ENCODE results near the gene PRIMPOL.
"Not testable (repeated sequence)": the region's sequence is repeated elsewhere in the genome, so short reads cannot be mapped to it uniquely, and the experiment has no call there.

Gene PRIMPOL

GRCh38 chr4:184649026-184649970, at the start of gene PRIMPOL, which contains the start of gene CASP3:
Gene PRIMPOL, plus strand, starts transcription at chr4:184649738. Its CDS starts 7,403 bp downstream, at chr4:184657141.
Gene CASP3, minus strand, starts transcription at chr4:184649447. Its CDS starts 10,994 bp downstream, at chr4:184638453.
- peak; percentile 75 for DNase-seq

GRCh38 chr4:184600982-184601381, 48.6 kb upstream of the PRIMPOL start:
- DNase-seq: not testable (repeated sequence)

- not testable (repeated sequence) for DNase-seq
Observed at GRCh38 chr4:184602857-184603256, 46.7 kb upstream of the PRIMPOL start.

- DNase-seq: not testable (repeated sequence)
Observed at GRCh38 chr4:184607429-184607828, 42.1 kb upstream of the PRIMPOL start.

- DNase-seq: no peak
Observed at GRCh38 chr4:184612074-184612473, 37.5 kb upstream of the PRIMPOL start.

GRCh38 chr4:184613405-184613804, 36.1 kb upstream of the PRIMPOL start:
- DNase-seq: no peak

- no peak for DNase-seq
Observed at GRCh38 chr4:184614509-184614908, 35.0 kb upstream of the PRIMPOL start.

GRCh38 chr4:184616168-184616567, 33.4 kb upstream of the PRIMPOL start:
- DNase-seq: not testable (repeated sequence)

GRCh38 chr4:184616633-184617551, 32.6 kb upstream of the PRIMPOL start:
- DNase-seq: no peak

- no peak for DNase-seq
Observed at GRCh38 chr4:184617600-184618196, 31.8 kb upstream of the PRIMPOL start.

GRCh38 chr4:184620212-184620867, 29.2 kb upstream of the PRIMPOL start:
- no peak for DNase-seq

GRCh38 chr4:184621518-184621917, 28.0 kb upstream of the PRIMPOL start:
- DNase-seq: no peak

GRCh38 chr4:184624504-184624903, 25.0 kb upstream of the PRIMPOL start:
- not testable (repeated sequence) for DNase-seq

GRCh38 chr4:184624972-184625554, 24.5 kb upstream of the PRIMPOL start:
- no peak for DNase-seq

GRCh38 chr4:184625783-184626596, 23.5 kb upstream of the PRIMPOL start:
- not testable (repeated sequence) for DNase-seq

GRCh38 chr4:184628103-184628502, 21.4 kb upstream of the PRIMPOL start:
- DNase-seq: no peak

GRCh38 chr4:184632842-184633241, 16.7 kb upstream of the PRIMPOL start:
- no peak for DNase-seq

- no peak for DNase-seq
Observed at GRCh38 chr4:184635381-184635780, 14.2 kb upstream of the PRIMPOL start.

- DNase-seq: no peak
Observed at GRCh38 chr4:184636144-184636543, 13.4 kb upstream of the PRIMPOL start.

GRCh38 chr4:184636897-184637296, 12.6 kb upstream of the PRIMPOL start:
- DNase-seq: no peak

- DNase-seq: no peak
Observed at GRCh38 chr4:184641022-184641421, 8.5 kb upstream of the PRIMPOL start.

Measured in SIG-M5 (cell line).